DOHH2 (cell line): ENCODE data around the gene CEL.

ENCODE experiments used
- H3F3A ChIP-seq: fragments of 200-600 bp; sonication (generic), shearing (Covaris generic); 2 replicates; pipeline ENCODE4 v1.6.0; 2016; ENCODE audit warnings: antibody characterized with exemption, mild to moderate bottlenecking; ENCODE audit not compliant: control insufficient read depth, insufficient read depth
- H3K27ac ChIP-seq: fragments of 200-600 bp; sonication (generic); 2 replicates; pipeline ENCODE4 v1.5.1; 2014; ENCODE audit warnings: low read depth, mild to moderate bottlenecking, low read length, moderate library complexity
- H3K27me3 ChIP-seq: fragments of 200-600 bp; sonication (generic); 2 replicates; pipeline ENCODE4 v1.6.1; 2014; ENCODE audit warnings: mild to moderate bottlenecking, low read length, mixed read lengths; ENCODE audit not compliant: control insufficient read depth
- H3K36me3 ChIP-seq: fragments of 200-600 bp; sonication (generic); 2 replicates; pipeline ENCODE4 v1.6.1; 2014; ENCODE audit warnings: mild to moderate bottlenecking, low read length, moderate library complexity, mixed read lengths; ENCODE audit not compliant: control insufficient read depth
- H3K4me1 ChIP-seq: fragments of 200-600 bp; sonication (generic); 2 replicates; pipeline ENCODE4 v1.6.1; 2014; ENCODE audit warnings: mild to moderate bottlenecking, low read length, mixed read lengths; ENCODE audit not compliant: control insufficient read depth
- H3K4me2 ChIP-seq: fragments of 200-600 bp; sonication (generic); 2 replicates; pipeline ENCODE4 v1.6.0; 2014; ENCODE audit warnings: mild to moderate bottlenecking, low read length, moderate library complexity
- H3K4me3 ChIP-seq: fragments of 200-600 bp; sonication (generic); 2 replicates; pipeline ENCODE4 v1.5.1; 2014; ENCODE audit warnings: mild to moderate bottlenecking, low read length, mixed read lengths
- H3K79me2 ChIP-seq: fragments of 200-600 bp; sonication (generic); 2 replicates; pipeline ENCODE4 v1.6.1; 2014; ENCODE audit warnings: mild to moderate bottlenecking, low read length, mixed read lengths; ENCODE audit not compliant: control insufficient read depth
- H3K9me2 ChIP-seq: fragments of 200-600 bp; sonication (generic); replicated peaks from 2 replicates; pipeline ENCODE4 v1.6.1; 2014; ENCODE audit warnings: mild to moderate bottlenecking, low read length, mixed read lengths; ENCODE audit not compliant: control insufficient read depth
- H3K9me3 ChIP-seq: fragments of 200-600 bp; sonication (generic); 2 replicates; pipeline ENCODE4 v1.6.1; 2014; ENCODE audit warnings: antibody characterized with exemption, low read length, mixed read lengths; ENCODE audit not compliant: control insufficient read depth, insufficient read depth
- H4K20me1 ChIP-seq: fragments of 200-600 bp; sonication (generic); 2 replicates; pipeline ENCODE4 v1.6.0; 2014; ENCODE audit warnings: low read depth, mild to moderate bottlenecking, antibody characterized with exemption, low read length, moderate library complexity; ENCODE audit not compliant: control insufficient read depth, insufficient read depth
- EZH2phosphoT487 ChIP-seq: fragments of 200-600 bp; sonication (generic); IDR thresholded peaks from 2 replicates; pipeline ENCODE4 v1.6.1; 2017; ENCODE audit warnings: borderline replicate concordance, mild to moderate bottlenecking, antibody characterized with exemption, low read length, moderate library complexity, mixed read lengths
- TF ChIP-seq, protein P1 (sequence below): fragments of 200-600 bp; sonication (generic); IDR thresholded peaks from one replicate; pipeline ENCODE4 v1.5.1; 2014; ENCODE audit warnings: antibody characterized with exemption, mild to moderate bottlenecking, low read depth, low read length; ENCODE audit not compliant: poor library complexity, severe bottlenecking

The CEL gene

DNA sequence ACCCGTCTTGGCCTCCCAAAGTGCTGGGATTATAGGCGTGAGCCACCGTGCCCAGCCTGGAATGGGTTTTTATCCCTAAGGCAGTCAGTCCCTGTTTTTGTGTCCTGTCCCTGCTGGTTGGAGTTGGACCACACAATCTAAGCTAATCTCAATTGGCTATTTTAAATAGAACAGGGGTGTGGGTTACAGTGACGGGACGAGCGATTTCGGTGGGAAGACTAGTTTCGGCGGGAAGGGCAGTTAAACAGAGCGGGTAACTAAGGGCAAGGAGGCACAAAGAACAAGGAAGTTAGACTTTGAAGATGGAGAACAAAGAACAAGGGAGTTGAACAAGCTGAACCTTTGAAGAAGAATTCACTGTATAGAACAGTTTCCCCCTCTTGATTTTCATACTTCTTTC is 29.6 kb upstream of the CEL start:
- H4K20me1 ChIP-seq, result no peaks in the 10 kb centered on the region
- peaks cover 82% of the 10 kb centered on the region for H3K79me2 ChIP-seq
- H3F3A ChIP-seq, result peaks cover 4% of the 10 kb centered on the region; the same call in 1 of the 2 replicates
- peak overlapping the region; percentile 74 for H3K4me2 ChIP-seq
- no peaks in the 10 kb centered on the region for H3K27me3 ChIP-seq
- no peaks in the 10 kb centered on the region for H3K9me3 ChIP-seq
- no peak overlapping the region for H3K27ac ChIP-seq
- peak overlapping the region; percentile 92 for H3K4me3 ChIP-seq
- peaks cover 35% of the 10 kb centered on the region for H3K36me3 ChIP-seq
- H3K4me1 ChIP-seq, result peaks cover 32% of the 10 kb centered on the region
- TF ChIP-seq, protein P1, sequence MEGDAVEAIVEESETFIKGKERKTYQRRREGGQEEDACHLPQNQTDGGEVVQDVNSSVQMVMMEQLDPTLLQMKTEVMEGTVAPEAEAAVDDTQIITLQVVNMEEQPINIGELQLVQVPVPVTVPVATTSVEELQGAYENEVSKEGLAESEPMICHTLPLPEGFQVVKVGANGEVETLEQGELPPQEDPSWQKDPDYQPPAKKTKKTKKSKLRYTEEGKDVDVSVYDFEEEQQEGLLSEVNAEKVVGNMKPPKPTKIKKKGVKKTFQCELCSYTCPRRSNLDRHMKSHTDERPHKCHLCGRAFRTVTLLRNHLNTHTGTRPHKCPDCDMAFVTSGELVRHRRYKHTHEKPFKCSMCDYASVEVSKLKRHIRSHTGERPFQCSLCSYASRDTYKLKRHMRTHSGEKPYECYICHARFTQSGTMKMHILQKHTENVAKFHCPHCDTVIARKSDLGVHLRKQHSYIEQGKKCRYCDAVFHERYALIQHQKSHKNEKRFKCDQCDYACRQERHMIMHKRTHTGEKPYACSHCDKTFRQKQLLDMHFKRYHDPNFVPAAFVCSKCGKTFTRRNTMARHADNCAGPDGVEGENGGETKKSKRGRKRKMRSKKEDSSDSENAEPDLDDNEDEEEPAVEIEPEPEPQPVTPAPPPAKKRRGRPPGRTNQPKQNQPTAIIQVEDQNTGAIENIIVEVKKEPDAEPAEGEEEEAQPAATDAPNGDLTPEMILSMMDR, result no peak
- TF ChIP-seq EZH2phosphoT487, result no peak
- H3K9me2 ChIP-seq, result no peaks in the 10 kb centered on the region

DNA sequence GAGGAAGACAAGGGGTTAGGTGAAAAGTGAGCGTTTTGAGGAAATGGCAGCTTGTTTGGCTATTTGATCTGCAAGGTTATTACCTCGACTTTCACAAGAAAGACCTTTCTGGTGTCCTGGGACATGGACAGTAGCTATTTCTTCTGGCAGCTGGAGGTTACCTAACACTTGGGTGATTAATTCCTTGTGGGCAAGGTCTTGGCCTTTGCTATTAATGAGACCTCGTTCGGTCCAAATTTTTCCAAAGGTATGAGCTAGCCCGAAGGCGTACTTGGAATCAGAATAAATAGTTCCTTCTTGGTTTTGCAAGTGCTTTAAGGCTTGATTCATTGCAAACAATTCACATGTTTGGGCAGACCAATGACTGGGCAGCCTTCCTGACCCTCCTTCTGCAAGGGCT is 26.1 kb upstream of the CEL start:
- no peaks in the 10 kb centered on the region for H3K9me3 ChIP-seq
- H3K79me2 ChIP-seq, result peaks cover 97% of the 10 kb centered on the region
- TF ChIP-seq EZH2phosphoT487, result no peak
- TF ChIP-seq, protein P1, result no peak
- H4K20me1 ChIP-seq, result no peaks in the 10 kb centered on the region
- H3F3A ChIP-seq, result no peaks in the 10 kb centered on the region
- no peaks in the 10 kb centered on the region for H3K27me3 ChIP-seq
- peaks cover 14% of the 10 kb centered on the region for H3K4me1 ChIP-seq
- H3K4me3 ChIP-seq, result no peak overlapping the region
- H3K27ac ChIP-seq, result no peak overlapping the region
- H3K4me2 ChIP-seq, result no peak overlapping the region
- H3K36me3 ChIP-seq, result peaks cover 35% of the 10 kb centered on the region
- no peaks in the 10 kb centered on the region for H3K9me2 ChIP-seq

GRCh38 chr9:133037775-133038515 is 23.8 kb upstream of the CEL start:
- no peak for TF ChIP-seq EZH2phosphoT487
- TF ChIP-seq, protein P1, result no peak

More at GRCh38 chr9:133037775-133038515, 23.8 kb upstream of the CEL start:
- H4K20me1 ChIP-seq, result no peaks in the 10 kb centered on the region
- H3K4me3 ChIP-seq, result no peak overlapping the region
- peaks cover 35% of the 10 kb centered on the region for H3K36me3 ChIP-seq
- H3K4me1 ChIP-seq, result no peaks in the 10 kb centered on the region; the same call in none of the 2 replicates
- H3K27ac ChIP-seq, result no peak overlapping the region
- no peaks in the 10 kb centered on the region for H3F3A ChIP-seq
- no peaks in the 10 kb centered on the region for H3K27me3 ChIP-seq
- no peak overlapping the region for H3K4me2 ChIP-seq
- peaks cover 89% of the 10 kb centered on the region for H3K79me2 ChIP-seq
- no peaks in the 10 kb centered on the region for H3K9me3 ChIP-seq
- H3K9me2 ChIP-seq, result no peaks in the 10 kb centered on the region
